ENCODE data around the gene P4HA1.

DNA sequence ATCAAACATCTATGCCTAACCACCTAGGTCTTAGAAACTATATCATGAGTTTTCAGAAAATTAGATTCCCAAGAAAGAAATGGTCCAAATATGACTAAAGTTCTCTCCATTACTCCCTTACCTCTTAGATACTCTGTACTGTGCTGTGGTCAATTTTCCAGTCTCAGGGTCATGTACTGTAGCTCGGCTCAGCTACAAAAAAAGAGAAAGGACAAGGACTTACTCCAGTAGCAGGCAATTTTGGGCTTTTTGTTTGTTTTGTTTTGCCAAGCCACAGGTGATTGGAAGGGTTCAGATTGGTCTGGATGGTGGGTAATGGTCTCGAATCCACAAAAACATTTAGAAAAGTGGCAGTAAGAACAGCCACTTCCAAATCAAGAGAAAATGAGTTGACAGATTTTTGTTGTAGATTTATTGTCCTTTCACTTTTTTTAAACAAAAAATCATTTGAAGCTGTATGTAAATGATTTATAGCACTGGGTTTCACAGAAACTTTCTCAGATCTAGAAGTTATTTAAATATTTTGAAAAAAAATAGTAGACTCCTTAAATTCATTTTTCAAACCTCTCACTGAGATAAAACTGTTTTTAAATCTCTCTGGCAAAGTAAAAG lies 52.8 kb downstream of the P4HA1 start:
- TF ChIP-seq CTCF (IDR thresholded peaks at IDR 0.05) (no peak), POLR2A (IDR thresholded peaks at IDR 0.05) (no peak)
